Activated CD8-positive, alpha-beta T cell treated with anti-CD3 and anti-CD28 coated beads, Interleukin-2, amount 10 ng/mL, durations not matched to agents 7 days and 5 days (primary cell): ENCODE results near the gene NDRG3. TPM values are rescaled to one million over a fixed set of nuclear protein-coding genes. Genes with fewer than 3 reads are reported as not detected.
A peak's percentile ranks its signal among the peaks of the same experiment; 100 is the strongest.

Experiments
- ATAC-seq: fragments of 150-1000 bp; cut with Tn5 transposase; one replicate; pipeline ENCODE4 v1.10.0; 2021; ENCODE audit warnings: moderate library complexity
- CTCF ChIA-PET: fragments of 350-600 bp; sonication (Branson Sonifier 250); formaldehyde crosslinking; loops from one replicate; lab custom pipeline; 2021; ENCODE audit warnings: antibody characterized with exemption; lab: Charles Lee
- POLR2A ChIA-PET: fragments of 350-600 bp; sonication (Branson Sonifier 250); formaldehyde crosslinking; loops from one replicate; lab custom pipeline; 2021; ENCODE audit warnings: antibody characterized with exemption; lab: Charles Lee
- DNase-seq: peaks from one replicate; pipeline ENCODE4 v3.0.0-alpha.2; 2020
- H3K27ac Mint-ChIP-seq: one replicate; pipeline ENCODE4 v1.8.0; 2021; ENCODE audit warnings: mild to moderate bottlenecking, mixed read lengths
- H3K27me3 Mint-ChIP-seq: one replicate; pipeline ENCODE4 v1.8.0; 2021; ENCODE audit warnings: low read depth, mixed read lengths
- H3K36me3 Mint-ChIP-seq: one replicate; pipeline ENCODE4 v1.8.0; 2021; ENCODE audit warnings: low read depth, mixed read lengths
- H3K4me1 Mint-ChIP-seq: one replicate; pipeline ENCODE4 v1.8.0; 2021; ENCODE audit warnings: low read depth, mixed read lengths
- H3K4me3 Mint-ChIP-seq: one replicate; pipeline ENCODE4 v1.8.0; 2021; ENCODE audit warnings: mild to moderate bottlenecking, mixed read lengths
- H3K9me3 Mint-ChIP-seq: one replicate; pipeline ENCODE4 v1.8.0; 2022; ENCODE audit warnings: mixed read lengths; ENCODE audit not compliant: insufficient read depth
- total RNA-seq, 2 experiments: library from RNA; stranded (reverse); gene quantifications; one replicate each; pipeline ENCODE4 v1.2.3, GENCODE V29; 2021

NDRG3 gene
- total RNA-seq, 2 experiments from 2014 or later: 37.2 to 39.4 TPM

DNA sequence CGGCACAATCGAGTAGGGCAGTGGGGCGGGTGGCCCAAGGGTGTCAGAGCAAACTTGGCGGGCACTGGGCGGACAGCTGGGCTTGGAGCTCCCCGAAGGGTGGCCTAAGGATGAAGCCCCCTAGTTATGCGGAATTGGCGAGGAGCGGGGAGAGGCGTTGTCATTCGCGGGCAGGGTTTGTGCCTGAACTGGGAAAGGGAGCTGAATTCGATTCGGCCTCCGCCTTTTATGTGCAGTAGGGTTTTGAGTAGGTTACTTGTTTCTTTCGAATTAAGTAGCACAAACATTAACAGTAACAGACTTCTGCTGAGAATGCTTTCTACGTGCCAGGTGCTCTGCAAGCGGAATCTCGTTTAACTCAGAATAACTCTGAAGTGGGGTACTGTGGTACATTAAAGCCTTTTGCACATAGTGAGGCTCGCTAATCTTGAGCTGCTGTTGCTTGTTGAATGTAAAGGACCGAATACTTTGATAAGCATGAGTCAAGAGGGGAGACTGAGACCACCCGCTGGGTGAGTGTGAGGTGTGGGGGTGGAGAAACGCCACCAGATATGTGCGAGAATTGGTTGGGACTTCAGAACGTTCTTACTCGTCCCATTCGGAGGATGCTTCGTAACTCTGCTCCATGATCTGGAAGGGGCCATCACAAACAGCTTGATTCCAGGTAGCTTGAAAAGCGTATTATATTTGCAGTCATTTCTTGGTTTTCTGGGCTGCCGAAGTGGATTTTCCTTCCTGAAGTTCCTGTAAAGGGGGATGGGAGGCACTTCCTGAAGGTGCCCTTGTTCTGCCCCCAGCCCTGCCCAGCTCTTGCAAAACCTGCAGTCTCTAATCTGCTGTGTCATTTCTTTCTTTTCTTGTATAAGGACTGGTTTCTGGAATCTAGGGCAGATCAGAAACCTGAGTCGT is 139.5 kb downstream of the NDRG3 start:
- DNase-seq: no peak
- CTCF ChIA-PET: interaction anchor here (0.6 to 4.1 kb wide), 27 partner anchors 11 to 291 kb away, joined by 3 to 75 read pairs (median 6); partner anchors contain the start of genes DSN1, MYL9, SLA2 and TGIF2
- Mint-ChIP-seq H3K36me3 (peaks cover 50% of the 10 kb centered on the region), H3K4me3 (peak overlapping the region; percentile 98), H3K9me3 (no peaks in the 10 kb centered on the region), H3K27ac (peak overlapping the region; percentile 98), H3K27me3 (no peaks in the 10 kb centered on the region), H3K4me1 (peaks cover 32% of the 10 kb centered on the region)
- ATAC-seq: no peak
- POLR2A ChIA-PET: interaction anchor here (0.7 to 4.0 kb wide), 17 partner anchors 10 to 277 kb away, joined by 3 to 70 read pairs (median 4); partner anchors contain the start of genes SLA2 and TGIF2

DNA sequence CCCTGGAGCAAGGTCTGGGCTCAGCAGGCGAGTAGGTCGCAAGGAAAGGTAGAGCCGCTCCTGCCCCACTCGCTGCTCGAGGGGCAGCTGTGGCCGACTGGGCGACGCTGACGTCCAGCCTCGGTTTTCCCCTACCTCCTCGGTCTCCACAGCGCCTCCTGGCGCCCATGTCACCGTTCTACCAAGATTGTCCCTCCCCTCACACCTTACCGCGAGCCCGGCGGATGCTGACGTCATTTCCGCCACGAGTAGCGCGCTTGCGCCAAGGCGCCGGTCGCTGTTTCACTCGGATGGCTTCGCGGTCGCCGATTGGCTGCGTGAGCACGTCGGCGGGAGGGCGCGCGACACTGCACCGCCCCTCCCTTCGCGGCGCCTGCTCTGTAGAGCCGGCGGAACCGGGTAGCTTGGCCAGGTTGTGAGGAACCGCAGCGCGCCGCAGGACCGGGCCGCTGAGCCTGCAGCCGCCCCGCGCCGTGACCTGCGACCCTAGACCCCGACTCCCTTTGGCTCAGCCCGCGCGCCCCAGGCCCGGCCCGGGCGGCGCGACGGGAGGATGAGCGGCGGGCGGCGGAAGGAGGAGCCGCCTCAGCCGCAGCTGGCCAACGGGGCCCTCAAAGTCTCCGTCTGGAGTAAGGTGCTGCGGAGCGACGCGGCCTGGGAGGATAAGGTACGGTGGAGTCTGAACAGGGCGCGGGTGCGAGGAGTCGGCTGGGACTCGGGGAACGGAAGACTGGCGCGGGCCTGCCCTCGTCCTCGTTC is 140.3 kb downstream of the NDRG3 start, which contains the start of gene RAB5IF:
TSS of gene RAB5IF (plus strand) at position 381 of the 759 bp plus-strand sequence. CDS start at position 554, 173 bp downstream.
- Mint-ChIP-seq H3K27ac (peak within 1 kb of the TSS; percentile 98), H3K4me3 (peak within 1 kb of the TSS; percentile 98), H3K9me3 (no peaks in the 10 kb centered on the region), H3K36me3 (peaks cover 42% of the 10 kb centered on the region), H3K27me3 (no peaks in the 10 kb centered on the region), H3K4me1 (peaks cover 28% of the 10 kb centered on the region)
- peak; percentile 95 for ATAC-seq
- POLR2A ChIA-PET: interaction anchor here (0.7 to 4.0 kb wide), 21 partner anchors 10 to 277 kb away, joined by 3 to 70 read pairs (median 4); partner anchors contain the start of genes DSN1, SLA2 and TGIF2
- CTCF ChIA-PET: interaction anchor here (0.6 to 4.1 kb wide), 31 partner anchors 9 to 292 kb away, joined by 3 to 75 read pairs (median 6); partner anchors contain the start of genes DSN1, MYL9, SLA2 and TGIF2
- peak; percentile 100 for DNase-seq

DNA sequence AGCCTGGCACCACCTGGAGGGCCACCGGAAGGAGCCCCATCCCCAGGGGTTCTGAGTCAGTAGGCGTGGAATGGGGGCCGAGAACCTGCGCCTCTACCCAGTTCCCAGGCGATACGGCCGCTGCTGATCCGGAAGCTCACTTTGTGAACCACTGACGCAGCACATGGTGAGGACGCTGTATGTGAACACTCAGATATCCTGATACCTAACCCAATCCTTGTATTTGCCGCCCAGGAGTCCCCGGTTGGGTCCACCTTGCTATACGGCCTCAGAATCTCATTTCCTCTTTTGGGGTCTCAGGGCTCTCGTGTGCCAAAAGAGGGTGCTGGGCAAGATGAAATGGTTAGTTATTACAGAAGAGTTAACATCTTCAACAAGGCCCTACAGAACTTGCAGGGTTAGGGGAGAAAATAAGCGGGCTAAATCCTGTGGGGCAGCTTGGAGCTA is 140.9 kb downstream of the NDRG3 start:
- peak; percentile 67 for DNase-seq
- no peaks in the 10 kb centered on the region for H3K9me3 Mint-ChIP-seq
- H3K36me3 Mint-ChIP-seq: peaks cover 37% of the 10 kb centered on the region
- ChIA-PET POLR2A (interaction anchor here (0.8 to 4.0 kb wide), 16 partner anchors 10 to 238 kb away, joined by 3 to 70 read pairs (median 5); partner anchors contain the start of genes DSN1, SLA2 and TGIF2), CTCF (interaction anchor here (0.6 to 4.1 kb wide), 26 partner anchors 9 to 1317 kb away, joined by 3 to 75 read pairs (median 6); partner anchors contain the start of genes DSN1 and TGIF2)
- H3K27me3 Mint-ChIP-seq: no peaks in the 10 kb centered on the region
- peak overlapping the region; percentile 98 for H3K27ac Mint-ChIP-seq
- peaks cover 31% of the 10 kb centered on the region for H3K4me1 Mint-ChIP-seq
- ATAC-seq: peak; percentile 32
- peak overlapping the region; percentile 98 for H3K4me3 Mint-ChIP-seq

Other genes with a start within 250 kb of the NDRG3 start
- gene MYL9, start 204.6 kb downstream of the NDRG3 start, total RNA-seq: under 1 TPM; 0.18 to 0.31 TPM
- 10 to 100 TPM; 29.2 to 32.9 TPM for gene TGIF2, start 172.5 kb downstream of the NDRG3 start, total RNA-seq
- gene RAB5IF, start 140.3 kb downstream of the NDRG3 start, total RNA-seq: 100 to 1,000 TPM; 108 to 109 TPM
- gene SLA2, start 99.9 kb downstream of the NDRG3 start, total RNA-seq: 100 to 1,000 TPM; 131 to 137 TPM
- gene DSN1, start 27.7 kb upstream of the NDRG3 start, total RNA-seq: 10 to 100 TPM; 40.2 to 41.8 TPM
- gene TLDC2, start 130.0 kb upstream of the NDRG3 start, total RNA-seq: not detected
- 100 to 1,000 TPM; 318 to 346 TPM for gene SAMHD1, start 205.6 kb upstream of the NDRG3 start, total RNA-seq